ENCODE measurements around the gene TRPM8.

Gene TRPM8

GRCh38 chr2:233938676-233939370 is 21.6 kb downstream of the TRPM8 start:
- H3K27ac ChIP-seq (ENCODE audit: low read length) = no peak overlapping the region
- H3K9me3 ChIP-seq (ENCODE audit: insufficient read depth, low read depth, low read length) = no peaks in the 10 kb centered on the region; the same call in 1 of the 2 replicates
- H3K4me1 ChIP-seq (ENCODE audit: insufficient read depth, low read length) = no peaks in the 10 kb centered on the region
- H3K9ac ChIP-seq (ENCODE audit: low read depth, low read length) = peak overlapping the region; percentile 61; the same call in 1 of the 2 replicates
- peak overlapping the region; percentile 72; the same call in 1 of the 2 replicates for H3K4me3 ChIP-seq (ENCODE audit: low read length)
- H3K36me3 ChIP-seq (ENCODE audit: insufficient read depth, low read depth, low read length) = no peaks in the 10 kb centered on the region
- H3K27me3 ChIP-seq (ENCODE audit: insufficient read depth, low read length) = peaks cover 10% of the 10 kb centered on the region; the same call in 1 of the 2 replicates

DNA sequence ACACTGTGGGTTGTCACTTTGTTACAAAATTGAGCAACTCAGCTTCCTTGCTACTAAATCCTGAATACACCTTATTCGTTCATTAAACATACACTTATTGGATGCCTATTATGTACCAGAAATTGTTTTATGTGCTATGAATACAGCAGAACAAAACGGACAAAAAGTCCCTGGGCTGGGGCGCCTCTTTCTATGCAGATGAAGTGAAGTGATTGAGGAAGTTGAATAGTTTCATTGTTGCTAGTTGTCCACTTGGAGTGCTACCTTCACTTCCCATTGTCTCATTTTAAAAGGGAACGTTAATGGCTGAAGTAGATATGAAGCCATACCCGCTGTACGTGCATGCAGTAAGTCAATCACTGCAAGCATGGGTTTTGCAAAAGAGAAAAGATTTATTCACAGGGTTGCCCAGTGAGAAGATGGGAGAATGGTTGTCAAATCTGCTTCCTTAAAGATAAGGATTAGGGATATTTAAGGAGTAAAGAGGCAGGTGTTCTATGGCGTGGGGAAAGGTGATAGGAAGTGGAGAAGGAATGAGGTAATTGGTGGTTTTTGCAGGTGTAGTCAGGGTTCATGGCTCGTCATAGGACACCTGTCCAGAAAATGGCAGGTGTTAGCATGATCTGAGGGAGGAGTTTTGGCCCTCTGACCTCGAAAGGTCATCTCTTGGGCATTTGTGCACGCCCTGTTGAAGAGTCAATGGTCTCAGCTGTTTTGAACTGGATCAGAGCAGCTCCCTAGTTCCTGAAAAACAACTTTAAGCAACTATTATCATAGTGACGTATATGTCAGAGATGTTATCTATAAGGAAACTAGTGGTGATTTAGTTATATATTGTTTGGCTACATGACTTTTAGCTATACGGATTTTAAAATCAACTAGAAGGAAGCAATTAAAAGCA is 23.5 kb downstream of the TRPM8 start:
- Histone ChIP-seq H3K36me3 (ENCODE audit: insufficient read depth, low read depth, low read length) (no peaks in the 10 kb centered on the region), H3K4me3 (ENCODE audit: low read length) (no peak overlapping the region), H3K27ac (ENCODE audit: low read length) (no peak overlapping the region), H3K9me3 (ENCODE audit: insufficient read depth, low read depth, low read length) (no peaks in the 10 kb centered on the region; the same call in 1 of the 2 replicates), H3K4me1 (ENCODE audit: insufficient read depth, low read length) (no peaks in the 10 kb centered on the region), H3K9ac (ENCODE audit: low read depth, low read length) (no peak overlapping the region), H3K27me3 (ENCODE audit: insufficient read depth, low read length) (peaks cover 10% of the 10 kb centered on the region; the same call in 1 of the 2 replicates)

GRCh38 chr2:233942731-233943130 is 25.6 kb downstream of the TRPM8 start:
- Histone ChIP-seq H3K27ac (ENCODE audit: low read length) (no peak overlapping the region), H3K27me3 (ENCODE audit: insufficient read depth, low read length) (peaks cover 10% of the 10 kb centered on the region; the same call in 1 of the 2 replicates), H3K9me3 (ENCODE audit: insufficient read depth, low read depth, low read length) (no peaks in the 10 kb centered on the region; the same call in 1 of the 2 replicates)

DNA sequence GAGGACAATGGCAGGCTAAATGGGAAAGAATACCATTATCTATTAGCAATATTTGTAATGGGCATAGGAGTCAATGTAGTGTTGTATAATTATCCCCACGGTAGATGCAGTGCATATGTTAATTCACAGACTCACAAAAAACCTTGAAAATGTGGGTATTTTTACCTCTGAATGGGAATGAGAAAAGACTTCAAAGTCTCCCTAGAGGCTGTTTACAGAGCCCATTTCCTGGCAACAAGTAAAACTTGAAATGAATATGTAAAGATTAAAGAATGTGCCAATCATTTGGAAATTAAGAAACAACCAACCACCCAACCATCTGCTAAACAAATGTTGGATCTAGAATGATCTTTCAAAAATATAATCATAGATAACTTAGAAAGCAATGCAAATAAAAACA is 27.1 kb downstream of the TRPM8 start:
- no peaks in the 10 kb centered on the region for H3K36me3 ChIP-seq (ENCODE audit: insufficient read depth, low read depth, low read length)
- H3K27me3 ChIP-seq (ENCODE audit: insufficient read depth, low read length) = peaks cover 8% of the 10 kb centered on the region; the same call in 1 of the 2 replicates
- H3K9ac ChIP-seq (ENCODE audit: low read depth, low read length) = no peak overlapping the region
- H3K4me3 ChIP-seq (ENCODE audit: low read length) = no peak overlapping the region
- no peaks in the 10 kb centered on the region; the same call in 1 of the 2 replicates for H3K9me3 ChIP-seq (ENCODE audit: insufficient read depth, low read depth, low read length)
- no peaks in the 10 kb centered on the region for H3K4me1 ChIP-seq (ENCODE audit: insufficient read depth, low read length)
- H3K27ac ChIP-seq (ENCODE audit: low read length) = no peak overlapping the region

More at GRCh38 chr2:233942731-233943130, 25.6 kb downstream of the TRPM8 start:
- H3K9ac ChIP-seq (ENCODE audit: low read depth, low read length) = no peak overlapping the region
- no peaks in the 10 kb centered on the region for H3K4me1 ChIP-seq (ENCODE audit: insufficient read depth, low read length)
- H3K4me3 ChIP-seq (ENCODE audit: low read length) = no peak overlapping the region
- H3K36me3 ChIP-seq (ENCODE audit: insufficient read depth, low read depth, low read length) = no peaks in the 10 kb centered on the region

DNA sequence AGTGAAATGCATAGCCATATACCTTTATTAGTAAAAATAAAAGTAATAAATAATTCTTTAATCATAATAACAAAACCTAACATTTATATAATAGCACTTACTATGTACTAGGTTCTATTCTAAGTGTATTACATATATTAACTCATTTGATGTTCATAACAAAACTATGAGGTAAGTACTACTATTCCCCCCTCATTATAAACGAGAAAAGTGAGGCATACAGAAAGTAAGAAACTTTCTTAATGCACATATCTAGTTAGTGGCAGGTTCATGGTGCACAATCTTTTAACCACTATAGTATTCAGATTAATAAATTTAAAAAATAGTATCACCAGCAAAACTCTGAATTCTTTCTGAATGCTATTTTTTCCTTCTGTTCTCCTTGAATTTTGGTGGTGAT is 27.5 kb downstream of the TRPM8 start:
- Histone ChIP-seq H3K36me3 (ENCODE audit: insufficient read depth, low read depth, low read length) (no peaks in the 10 kb centered on the region), H3K9ac (ENCODE audit: low read depth, low read length) (no peak overlapping the region), H3K4me3 (ENCODE audit: low read length) (no peak overlapping the region), H3K27ac (ENCODE audit: low read length) (no peak overlapping the region), H3K4me1 (ENCODE audit: insufficient read depth, low read length) (no peaks in the 10 kb centered on the region), H3K9me3 (ENCODE audit: insufficient read depth, low read depth, low read length) (no peaks in the 10 kb centered on the region; the same call in 1 of the 2 replicates), H3K27me3 (ENCODE audit: insufficient read depth, low read length) (peaks cover 3% of the 10 kb centered on the region; the same call in 1 of the 2 replicates)

GRCh38 chr2:233945146-233945545 is 28.0 kb downstream of the TRPM8 start:
- Histone ChIP-seq H3K9ac (ENCODE audit: low read depth, low read length) (no peak overlapping the region), H3K27ac (ENCODE audit: low read length) (no peak overlapping the region), H3K4me1 (ENCODE audit: insufficient read depth, low read length) (no peaks in the 10 kb centered on the region), H3K36me3 (ENCODE audit: insufficient read depth, low read depth, low read length) (no peaks in the 10 kb centered on the region), H3K4me3 (ENCODE audit: low read length) (no peak overlapping the region), H3K9me3 (ENCODE audit: insufficient read depth, low read depth, low read length) (no peaks in the 10 kb centered on the region; the same call in 1 of the 2 replicates), H3K27me3 (ENCODE audit: insufficient read depth, low read length) (no peaks in the 10 kb centered on the region; the same call in 1 of the 2 replicates)

DNA sequence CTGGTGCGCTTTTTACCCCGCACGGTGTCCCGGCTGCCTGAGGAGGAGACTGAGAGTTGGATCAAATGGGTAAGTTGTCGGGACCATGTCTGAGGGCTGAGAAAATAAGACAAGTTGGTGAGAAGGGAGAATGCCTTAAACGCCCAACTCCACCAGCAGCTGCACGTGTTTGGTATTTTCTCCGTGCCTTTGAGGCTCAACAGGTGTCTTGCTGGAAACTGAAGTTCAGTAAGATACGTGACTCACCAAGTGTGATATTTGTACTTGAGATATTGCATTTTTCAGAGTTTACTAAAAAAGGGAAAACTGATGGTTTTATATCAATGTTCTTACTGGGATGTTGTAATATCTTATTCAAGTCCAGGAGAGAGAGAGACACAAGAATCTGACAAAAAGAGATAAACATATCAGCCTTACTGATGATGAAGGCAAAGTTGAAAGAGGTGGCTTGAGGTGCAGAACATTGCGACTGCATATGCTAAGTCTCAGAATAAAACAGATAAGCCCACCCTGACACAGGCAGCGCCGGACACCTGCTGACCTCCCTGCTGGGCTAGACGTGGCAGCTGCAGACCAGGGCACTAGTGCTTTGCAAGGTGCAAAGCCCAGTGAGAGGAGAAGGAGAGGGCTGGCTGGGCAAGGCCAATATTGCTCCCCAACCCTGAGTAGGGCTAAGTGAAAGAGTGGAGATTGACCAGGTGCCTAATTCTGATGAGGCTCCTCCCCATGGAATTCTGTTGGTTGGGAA is 33.1 kb downstream of the TRPM8 start:
- H3K27ac ChIP-seq (ENCODE audit: low read length) = no peak overlapping the region
- H3K9ac ChIP-seq (ENCODE audit: low read depth, low read length) = no peak overlapping the region
- no peaks in the 10 kb centered on the region for H3K9me3 ChIP-seq (ENCODE audit: insufficient read depth, low read depth, low read length)
- no peaks in the 10 kb centered on the region for H3K27me3 ChIP-seq (ENCODE audit: insufficient read depth, low read length)
- no peak overlapping the region for H3K4me3 ChIP-seq (ENCODE audit: low read length)
- no peaks in the 10 kb centered on the region for H3K36me3 ChIP-seq (ENCODE audit: insufficient read depth, low read depth, low read length)
- no peaks in the 10 kb centered on the region for H3K4me1 ChIP-seq (ENCODE audit: insufficient read depth, low read length)

GRCh38 chr2:233952335-233952734 is 35.2 kb downstream of the TRPM8 start:
- Histone ChIP-seq H3K9ac (ENCODE audit: low read depth, low read length) (no peak overlapping the region), H3K4me1 (ENCODE audit: insufficient read depth, low read length) (no peaks in the 10 kb centered on the region), H3K27ac (ENCODE audit: low read length) (no peak overlapping the region)

GRCh38 chr2:233953087-233953801 is 36.1 kb downstream of the TRPM8 start:
- no peak overlapping the region for H3K9ac ChIP-seq (ENCODE audit: low read depth, low read length)
- H3K36me3 ChIP-seq (ENCODE audit: insufficient read depth, low read depth, low read length) = no peaks in the 10 kb centered on the region
- H3K27me3 ChIP-seq (ENCODE audit: insufficient read depth, low read length) = no peaks in the 10 kb centered on the region
- H3K4me1 ChIP-seq (ENCODE audit: insufficient read depth, low read length) = no peaks in the 10 kb centered on the region
- no peak overlapping the region for H3K27ac ChIP-seq (ENCODE audit: low read length)
- no peaks in the 10 kb centered on the region for H3K9me3 ChIP-seq (ENCODE audit: insufficient read depth, low read depth, low read length)
- no peak overlapping the region for H3K4me3 ChIP-seq (ENCODE audit: low read length)

More at GRCh38 chr2:233952335-233952734, 35.2 kb downstream of the TRPM8 start:
- no peak overlapping the region for H3K4me3 ChIP-seq (ENCODE audit: low read length)
- no peaks in the 10 kb centered on the region for H3K36me3 ChIP-seq (ENCODE audit: insufficient read depth, low read depth, low read length)
- H3K9me3 ChIP-seq (ENCODE audit: insufficient read depth, low read depth, low read length) = no peaks in the 10 kb centered on the region
- H3K27me3 ChIP-seq (ENCODE audit: insufficient read depth, low read length) = no peaks in the 10 kb centered on the region

GRCh38 chr2:233960203-233960602 is 43.0 kb downstream of the TRPM8 start:
- Histone ChIP-seq H3K4me1 (ENCODE audit: insufficient read depth, low read length) (0 out of 2 replicates have a peak, but pooled peaks cover 1% of the 10 kb centered on the region), H3K9me3 (ENCODE audit: insufficient read depth, low read depth, low read length) (no peaks in the 10 kb centered on the region), H3K36me3 (ENCODE audit: insufficient read depth, low read depth, low read length) (no peaks in the 10 kb centered on the region), H3K9ac (ENCODE audit: low read depth, low read length) (no peak overlapping the region), H3K4me3 (ENCODE audit: low read length) (no peak overlapping the region), H3K27me3 (ENCODE audit: insufficient read depth, low read length) (no peaks in the 10 kb centered on the region), H3K27ac (ENCODE audit: low read length) (no peak overlapping the region)

- Histone ChIP-seq H3K9me3 (ENCODE audit: insufficient read depth, low read depth, low read length) (no peaks in the 10 kb centered on the region), H3K27me3 (ENCODE audit: insufficient read depth, low read length) (no peaks in the 10 kb centered on the region), H3K27ac (ENCODE audit: low read length) (no peak overlapping the region), H3K9ac (ENCODE audit: low read depth, low read length) (no peak overlapping the region), H3K36me3 (ENCODE audit: insufficient read depth, low read depth, low read length) (no peaks in the 10 kb centered on the region), H3K4me1 (ENCODE audit: insufficient read depth, low read length) (0 out of 2 replicates have a peak, but pooled peaks cover 3% of the 10 kb centered on the region), H3K4me3 (ENCODE audit: low read length) (no peak overlapping the region)
These were observed 44.7 kb downstream of the TRPM8 start for GRCh38 chr2:233961905-233962304.
